C4-2B (cell line): ENCODE results near the gene HAO2.

Experiments
- CTCF ChIP-seq: fragments of 450-650 bp; conservative IDR thresholded peaks from 2 replicates; pipeline ENCODE4 v1.5.1; 2017; ENCODE audit warnings: mild to moderate bottlenecking
- ZFX ChIP-seq: fragments of 450-650 bp; IDR thresholded peaks from 2 replicates; pipeline ENCODE4 v1.6.1; 2017

GRCh38 chr1:119361205-119361604 is 7.4 kb upstream of the HAO2 start:
- no peak for TF ChIP-seq CTCF
- TF ChIP-seq ZFX = no peak
